GM12878 (cell line): Measurements from ENCODE around the gene TUBB1.

Experiments used
- ATF2 ChIP-seq: IDR thresholded peaks from 2 replicates; pipeline ENCODE4 v1.6.1; 2012; ENCODE audit warnings: low read length, inconsistent platforms
- CREB1 ChIP-seq: IDR thresholded peaks from 2 replicates; pipeline ENCODE4 v1.6.1; 2012; ENCODE audit warnings: low read depth, mild to moderate bottlenecking, inconsistent platforms
- CTCF ChIP-seq, 3 experiments: IDR thresholded peaks in 2 of 3; conservative IDR thresholded peaks in 1 of 3; 2 replicates each; pipeline ENCODE4 v1.5.1; 2011; ENCODE audit warnings: low read depth in 3 of 3, low read length in 3 of 3, mild to moderate bottlenecking in 3 of 3, control low read depth in 2 of 3, moderate library complexity in 2 of 3, inconsistent platforms in 1 of 3, mixed read lengths in 1 of 3; ENCODE audit not compliant: control insufficient read depth in 2 of 3, insufficient read depth in 1 of 3; ENCODE audit errors: extremely low read depth in 1 of 3
- EP300 ChIP-seq, 2 experiments: fragments of 150-350 bp in 1 of 2; IDR thresholded peaks; 2 replicates each; pipeline ENCODE4 v1.6.1; 2011 to 2012; ENCODE audit warnings: low read depth in 2 of 2, low read length in 2 of 2, borderline replicate concordance in 1 of 2, improper control_type of control experiment in 1 of 2, inconsistent platforms in 1 of 2; ENCODE audit not compliant: control insufficient read depth in 1 of 2
- MAX ChIP-seq: IDR thresholded peaks from 2 replicates; pipeline ENCODE4 v1.6.1; 2012; ENCODE audit warnings: low read depth, low read length, improper control_type of control experiment
- MTA3 ChIP-seq: IDR thresholded peaks from 2 replicates; pipeline ENCODE4 v1.6.1; 2012; ENCODE audit warnings: low read length, inconsistent platforms, borderline replicate concordance
- POLR2AphosphoS5 ChIP-seq: IDR thresholded peaks from 2 replicates; pipeline ENCODE4 v1.6.1; 2011; ENCODE audit warnings: mild to moderate bottlenecking, low read length, inconsistent platforms
- REST ChIP-seq: IDR thresholded peaks from 2 replicates; pipeline ENCODE4 v1.6.1; 2012; ENCODE audit warnings: mild to moderate bottlenecking, low read depth, low read length
- SPI1 ChIP-seq: IDR thresholded peaks from 2 replicates; pipeline ENCODE4 v1.6.1; 2011; ENCODE audit warnings: low read depth, mild to moderate bottlenecking, low read length, moderate library complexity, borderline replicate concordance; ENCODE audit not compliant: insufficient read depth
- TCF3 ChIP-seq: IDR thresholded peaks from 2 replicates; pipeline ENCODE4 v1.6.1; 2012; ENCODE audit warnings: low read depth, mild to moderate bottlenecking, low read length, borderline replicate concordance; ENCODE audit not compliant: insufficient read depth

DNA sequence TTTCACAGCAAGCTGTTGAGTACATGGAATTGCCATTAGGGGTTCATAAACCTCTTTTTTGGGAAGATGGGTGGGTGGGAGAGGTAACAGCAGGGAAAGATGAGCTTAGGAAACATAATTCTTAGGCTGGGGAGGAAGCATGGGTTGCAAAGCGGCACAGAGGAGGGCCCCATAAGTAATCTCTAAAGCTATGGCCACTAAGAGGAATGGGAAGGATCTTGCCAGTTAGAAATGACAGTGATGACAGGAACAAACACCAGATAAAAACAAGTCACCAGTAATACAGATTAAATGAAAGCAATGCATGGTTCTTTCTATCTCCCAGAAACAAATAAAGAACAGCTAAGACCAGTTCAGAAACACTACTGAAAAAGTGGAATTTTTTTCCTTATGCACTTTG is 54.4 kb downstream of the TUBB1 start:
- no peak for TF ChIP-seq EP300 (IDR thresholded peaks at IDR 0.05; ENCODE audit: borderline replicate concordance in 1 of 2, control insufficient read depth in 1 of 2, low read depth in 2 of 2, low read length in 2 of 2)
- no peak for TF ChIP-seq TCF3
- no peak for TF ChIP-seq CREB1
- TF ChIP-seq REST = no peak
- no peak for TF ChIP-seq CTCF (IDR thresholded peaks at IDR 0.05 in 2 of 3, conservative IDR thresholded peaks at IDR 0.05 in 1 of 3; ENCODE audit: control insufficient read depth in 2 of 3, extremely low read depth in 1 of 3, insufficient read depth in 1 of 3, low read depth in 3 of 3, low read length in 3 of 3)
- TF ChIP-seq MTA3 = no peak
- TF ChIP-seq ATF2 = no peak
- no peak for TF ChIP-seq MAX
- no peak for TF ChIP-seq POLR2AphosphoS5
- TF ChIP-seq SPI1 = no peak
